H9 (cell line): ENCODE data around the gene GEN1. TPM values are rescaled to one million over a fixed set of nuclear protein-coding genes. Genes with fewer than 3 reads are reported as not detected.

Source experiments
- DNase-seq: peaks from one replicate; pipeline ENCODE4 v3.0.0-alpha.2; 2017
- H2AFZ ChIP-seq: one replicate; pipeline ENCODE4 v1.6.1; 2013; ENCODE audit warnings: mild to moderate bottlenecking, low read length, control low read depth, moderate library complexity
- H2AK5ac ChIP-seq: 2 replicates; pipeline ENCODE4 v1.6.1; 2013; ENCODE audit warnings: low read length, control low read depth, mixed read lengths; ENCODE audit not compliant: insufficient read length
- H2BK120ac ChIP-seq: one replicate; pipeline ENCODE4 v1.6.1; 2013; ENCODE audit warnings: low read depth, mild to moderate bottlenecking, low read length, control low read depth, inconsistent platforms; ENCODE audit not compliant: poor library complexity, severe bottlenecking
- H2BK12ac ChIP-seq: 2 replicates; pipeline ENCODE4 v1.6.1; 2013; ENCODE audit warnings: low read length, control low read depth, mixed read lengths, low read depth; ENCODE audit not compliant: insufficient read length
- H2BK15ac ChIP-seq: 2 replicates; pipeline ENCODE4 v1.6.1; 2013; ENCODE audit warnings: low read depth, low read length, control low read depth
- H2BK20ac ChIP-seq: one replicate; pipeline ENCODE4 v1.6.1; 2013; ENCODE audit warnings: low read depth, mild to moderate bottlenecking, low read length, control low read depth, inconsistent platforms; ENCODE audit not compliant: poor library complexity, severe bottlenecking
- H2BK5ac ChIP-seq: 2 replicates; pipeline ENCODE4 v1.6.1; 2013; ENCODE audit warnings: low read length, control low read depth, mixed read lengths; ENCODE audit not compliant: insufficient read length
- H3K14ac ChIP-seq: 2 replicates; pipeline ENCODE4 v1.6.1; 2013; ENCODE audit warnings: low read length, control low read depth; ENCODE audit not compliant: insufficient read depth
- H3K18ac ChIP-seq: 2 replicates; pipeline ENCODE4 v1.6.1; 2013; ENCODE audit warnings: low read depth, mild to moderate bottlenecking, mixed read lengths, low read length, control low read depth; ENCODE audit not compliant: insufficient read length
- H3K23ac ChIP-seq: 2 replicates; pipeline ENCODE4 v1.6.1; 2013; ENCODE audit warnings: low read length, control low read depth, mixed read lengths, low read depth; ENCODE audit not compliant: insufficient read length
- H3K23me2 ChIP-seq: 2 replicates; pipeline ENCODE4 v1.6.1; 2013; ENCODE audit warnings: low read depth, mild to moderate bottlenecking, mixed read lengths, low read length, control low read depth; ENCODE audit not compliant: insufficient read length, poor library complexity, severe bottlenecking
- H3K27ac ChIP-seq: 2 replicates; pipeline ENCODE4 v1.5.1; 2013; ENCODE audit warnings: low read length, control low read depth, mixed read lengths, low read depth; ENCODE audit not compliant: insufficient read length
- H3K27me3 ChIP-seq: 2 replicates; pipeline ENCODE4 v1.6.1; 2013; ENCODE audit warnings: low read length, control low read depth, inconsistent platforms; ENCODE audit not compliant: insufficient read depth
- H3K4ac ChIP-seq: 2 replicates; pipeline ENCODE4 v1.6.1; 2013; ENCODE audit warnings: low read depth, mild to moderate bottlenecking, control low read depth, inconsistent platforms, low read length, moderate library complexity
- H3K4me1 ChIP-seq: 2 replicates; pipeline ENCODE4 v1.6.1; 2013; ENCODE audit warnings: low read length, control low read depth, inconsistent platforms; ENCODE audit not compliant: insufficient read depth
- H3K4me2 ChIP-seq: 2 replicates; pipeline ENCODE4 v1.6.1; 2013; ENCODE audit warnings: low read length, control low read depth, mixed read lengths; ENCODE audit not compliant: insufficient read length, insufficient read depth
- H3K56ac ChIP-seq: 2 replicates; pipeline ENCODE4 v1.6.1; 2013; ENCODE audit warnings: low read depth, mild to moderate bottlenecking, mixed read lengths, low read length, control low read depth; ENCODE audit not compliant: insufficient read length
- H3K79me1 ChIP-seq: 2 replicates; pipeline ENCODE4 v1.6.1; 2013; ENCODE audit warnings: low read depth, mild to moderate bottlenecking, moderate library complexity, low read length, control low read depth, inconsistent platforms; ENCODE audit not compliant: insufficient read depth, poor library complexity, severe bottlenecking
- H3K79me2 ChIP-seq: 2 replicates; pipeline ENCODE4 v1.6.1; 2013; ENCODE audit warnings: low read length, control low read depth, inconsistent platforms; ENCODE audit not compliant: insufficient read depth
- H3K9ac ChIP-seq: 2 replicates; pipeline ENCODE4 v1.6.1; 2013; ENCODE audit warnings: low read length, control low read depth, mixed read lengths; ENCODE audit not compliant: insufficient read length; ENCODE audit errors: extremely low read depth
- H3K9me3 ChIP-seq: one replicate; pipeline ENCODE4 v1.6.1; 2013; ENCODE audit warnings: low read depth, low read length, inconsistent platforms; ENCODE audit not compliant: control insufficient read depth
- H3T11ph ChIP-seq: one replicate; pipeline ENCODE4 v1.6.1; 2013; ENCODE audit warnings: mild to moderate bottlenecking, low read length, control low read depth, inconsistent platforms
- H4K20me1 ChIP-seq: one replicate; pipeline ENCODE4 v1.6.1; 2013; ENCODE audit not compliant: control insufficient read depth, insufficient read length, insufficient read depth
- H4K5ac ChIP-seq: 2 replicates; pipeline ENCODE4 v1.6.1; 2013; ENCODE audit warnings: low read depth, mild to moderate bottlenecking, mixed read lengths, low read length, control low read depth; ENCODE audit not compliant: insufficient read length
- H4K8ac ChIP-seq: replicated peaks from 2 replicates; pipeline ENCODE4 v1.6.1; 2013; ENCODE audit warnings: low read length, control low read depth, mixed read lengths, low read depth; ENCODE audit not compliant: insufficient read length
- H4K91ac ChIP-seq: 2 replicates; pipeline ENCODE4 v1.6.1; 2013; ENCODE audit warnings: low read depth, mild to moderate bottlenecking, moderate library complexity, mixed read lengths, low read length, control low read depth; ENCODE audit not compliant: insufficient read length
- H3K27ac Mint-ChIP-seq, 3 experiments: 2 replicates in 2 of 3; 3 replicates in 1 of 3; pipeline ENCODE4 v1.8.0; 2020 to 2021; ENCODE audit warnings: mixed read lengths in 3 of 3, mild to moderate bottlenecking in 1 of 3, moderate library complexity in 1 of 3
- H3K27me3 Mint-ChIP-seq: 2 replicates; pipeline ENCODE4 v1.8.0; 2021; ENCODE audit warnings: low read depth, mild to moderate bottlenecking, moderate library complexity, mixed read lengths
- H3K36me3 Mint-ChIP-seq, 3 experiments: 2 replicates in 2 of 3; 3 replicates in 1 of 3; pipeline ENCODE4 v1.8.0; 2020 to 2021; ENCODE audit warnings: low read depth in 3 of 3, mixed read lengths in 3 of 3; ENCODE audit not compliant: insufficient read depth in 1 of 3
- H3K4me1 Mint-ChIP-seq, 2 experiments: 2 replicates each; pipeline ENCODE4 v1.8.0; 2020; ENCODE audit warnings: mixed read lengths in 2 of 2
- H3K4me3 Mint-ChIP-seq, 2 experiments: 2 replicates in 1 of 2; 3 replicates in 1 of 2; pipeline ENCODE4 v1.8.0; 2020 to 2021; ENCODE audit warnings: mild to moderate bottlenecking in 2 of 2, mixed read lengths in 2 of 2, moderate library complexity in 1 of 2
- H3K9me3 Mint-ChIP-seq, 2 experiments: 2 replicates in 1 of 2; 3 replicates in 1 of 2; pipeline ENCODE4 v1.8.0; 2020; ENCODE audit warnings: mild to moderate bottlenecking in 2 of 2, mixed read lengths in 2 of 2, moderate library complexity in 1 of 2
- CTCF ChIP-seq: fragments of 200-600 bp; sonication (generic); conservative IDR thresholded peaks from 3 replicates; pipeline ENCODE4 v1.8.0; 2021; ENCODE audit warnings: antibody characterized with exemption, mild to moderate bottlenecking
- WGBS: extraction: QIAGEN DNeasy Blood & Tissue Kit; methylation state at CpG from one replicate; pipeline ENCODE4 v1.1.7; 2013; ENCODE audit warnings: missing lambda C conversion rate, low lambda C conversion rate, mixed read lengths; ENCODE audit not compliant: insufficient read length; ENCODE audit errors: extremely low coverage; 5-methylcytosine and 5-hydroxymethylcytosine counted together
- total RNA-seq: library from RNA; stranded (reverse); gene quantifications from 2 replicates; pipeline ENCODE4 v1.2.1, GENCODE V29; 2021

Gene GEN1
- total RNA-seq, 1 experiment from 2014 or later, result 28.1 TPM

- Mint-ChIP-seq H3K9me3 (no peaks in the 10 kb centered on the region), H3K4me3 (no peak overlapping the region), H3K27me3 (no peaks in the 10 kb centered on the region), H3K4me1 (no peaks in the 10 kb centered on the region), H3K36me3 (peaks cover 3 to 41% (median 26%) of the 10 kb centered on the region in 3 experiments; a peak in 5 of 7 replicates), H3K27ac (no peak overlapping the region)
- H2BK5ac ChIP-seq, result no peak overlapping the region
- H3K27ac ChIP-seq, result no peak overlapping the region
- H2BK120ac ChIP-seq, result no peak overlapping the region
- H3T11ph ChIP-seq, result no peak overlapping the region
- no peak overlapping the region for H2BK15ac ChIP-seq
- no peaks in the 10 kb centered on the region for H3K79me1 ChIP-seq
- H3K18ac ChIP-seq, result no peak overlapping the region
- no peak overlapping the region for H4K5ac ChIP-seq
- H4K20me1 ChIP-seq, result no peaks in the 10 kb centered on the region
- H3K27me3 ChIP-seq, result no peaks in the 10 kb centered on the region
- no peak overlapping the region for H2AFZ ChIP-seq
- H3K79me2 ChIP-seq, result no peaks in the 10 kb centered on the region
- TF ChIP-seq CTCF, result no peak
- H2AK5ac ChIP-seq, result no peak overlapping the region
- H3K4me1 ChIP-seq, result no peaks in the 10 kb centered on the region
- no peak overlapping the region for H3K23ac ChIP-seq
- no peak overlapping the region for H4K91ac ChIP-seq
- no peaks in the 10 kb centered on the region for H3K9me3 ChIP-seq
- no CpG with 5 or more reads among the region's 4 CpGs for WGBS
- no peak overlapping the region for H4K8ac ChIP-seq
- H2BK20ac ChIP-seq, result no peak overlapping the region
- DNase-seq, result no peak
- H3K14ac ChIP-seq, result no peak overlapping the region
- no peak overlapping the region for H3K56ac ChIP-seq
- H2BK12ac ChIP-seq, result no peak overlapping the region
- no peak overlapping the region for H3K4ac ChIP-seq
- H3K23me2 ChIP-seq, result no peaks in the 10 kb centered on the region
- no peak overlapping the region for H3K4me2 ChIP-seq
- H3K9ac ChIP-seq, result no peak overlapping the region
Measured at GRCh38 chr2:17768894-17769293, 15.0 kb downstream of the GEN1 start.
